ENCODE measurements around the gene NFKBIZ.

GRCh38 chr3:101873619-101874018 is 24.3 kb downstream of the NFKBIZ start:
- TF ChIP-seq EZH2 (IDR thresholded peaks at IDR 0.05) (no peak), POLR2AphosphoS5 (IDR thresholded peaks at IDR 0.05; ENCODE audit: borderline replicate concordance, low read depth, low read length) (no peak), FOXP2 (optimal IDR thresholded peaks at IDR 0.05; ENCODE audit: control extremely low read depth, extremely low read length, insufficient read depth) (no peak)
